ENCODE measurements around the gene OLFML1.
"Not testable (repeated sequence)": the region's sequence is repeated elsewhere in the genome, so short reads cannot be mapped to it uniquely, and the experiment has no call there.

OLFML1 gene

DNA sequence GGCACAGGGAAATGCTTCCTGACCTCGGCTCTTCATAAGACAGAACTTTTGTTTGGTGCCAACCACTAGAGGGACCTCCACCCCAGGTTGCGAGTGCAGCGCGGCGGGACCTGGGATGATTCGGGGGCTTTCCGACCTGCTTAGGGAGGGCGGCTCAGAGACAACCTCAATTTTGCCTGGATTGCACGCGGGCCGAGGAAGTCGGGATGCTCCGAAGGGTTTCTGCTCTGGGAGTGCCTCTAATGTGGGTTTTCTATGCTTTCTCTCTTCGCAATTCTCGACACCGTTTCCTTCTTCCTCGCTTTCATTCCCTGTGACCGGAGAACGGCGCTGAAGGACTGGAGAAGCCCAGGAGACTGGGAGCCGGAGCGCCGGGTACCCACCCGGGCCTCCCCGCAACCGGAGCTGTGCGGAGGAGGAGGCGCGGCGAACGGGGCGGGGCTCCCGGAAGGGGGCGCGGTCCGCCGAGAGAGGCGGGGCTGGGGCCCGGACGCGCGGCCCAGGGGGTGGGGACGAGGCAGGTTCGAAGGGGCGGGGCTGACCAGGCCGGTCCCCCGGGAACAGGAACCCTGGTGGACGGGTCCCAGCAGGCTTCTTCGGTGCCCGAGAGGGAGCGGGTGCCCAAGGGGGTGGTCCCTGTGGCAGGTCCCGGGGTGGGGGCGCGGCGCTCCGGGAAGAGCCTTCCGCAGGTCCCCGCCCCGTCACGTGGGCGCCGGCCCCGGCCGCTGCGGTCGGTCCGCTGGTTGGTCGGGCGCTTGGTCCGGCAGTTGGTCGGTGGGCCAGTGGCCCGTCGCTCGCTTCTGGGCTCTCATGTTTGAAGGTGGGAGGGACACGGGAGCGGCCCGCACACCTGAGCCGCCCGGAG, 28.2 kb downstream of the OLFML1 start, which contains the start of gene PPFIBP2:
PPFIBP2 (plus strand) TSS at position 766 of the 865 bp plus-strand sequence. CDS start 35,477 bp downstream, outside the sequence.
- peak in 1 of 2 donors; percentile 82 for DNase-seq

DNA sequence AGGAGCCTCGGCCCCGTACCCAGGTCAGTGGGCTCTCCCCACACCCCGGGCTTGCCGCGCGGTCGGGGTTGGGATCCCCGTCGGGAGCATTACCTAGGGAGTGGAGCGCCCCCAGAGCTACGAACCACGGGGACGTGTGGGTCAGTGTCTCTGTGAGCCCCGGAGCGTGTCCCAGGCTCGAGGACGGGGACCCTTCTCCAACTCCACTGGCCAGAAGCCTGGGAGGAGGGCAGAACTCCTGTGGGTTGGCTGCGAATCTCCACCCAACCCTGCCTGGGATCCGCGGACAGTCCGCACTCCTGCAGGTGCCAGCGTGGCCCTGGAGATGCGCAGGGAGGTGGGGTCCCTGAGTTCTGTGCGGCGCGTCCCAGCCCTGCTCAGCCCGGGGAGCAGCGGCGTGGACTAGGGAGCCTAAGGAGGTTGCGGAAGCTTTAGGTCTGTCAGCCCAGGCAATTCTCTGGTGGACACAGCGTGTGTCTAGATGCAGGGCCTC, 28.8 kb downstream of the OLFML1 start:
- DNase-seq: no peak

DNA sequence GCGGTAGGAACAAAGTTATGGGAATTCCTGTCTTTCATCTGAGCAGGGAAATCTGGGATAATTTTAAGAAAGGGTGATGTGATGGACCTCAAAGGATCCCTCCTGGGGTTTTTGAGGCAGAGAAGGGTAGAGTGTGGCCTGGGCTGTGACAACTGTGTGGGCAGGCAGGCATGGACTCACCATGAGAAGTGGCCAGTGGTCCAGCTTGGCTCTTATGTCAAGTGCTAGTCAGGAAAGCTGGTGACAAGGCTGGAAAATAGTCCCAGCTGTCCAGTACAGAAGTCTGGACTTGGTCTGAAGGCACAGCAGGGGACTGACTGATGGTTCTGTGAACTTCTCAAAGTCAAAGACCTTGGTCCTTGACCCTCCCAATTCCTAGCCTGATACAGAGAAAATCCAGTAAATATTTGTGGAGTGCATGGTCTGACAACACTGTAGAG, 30.2 kb downstream of the OLFML1 start:
- DNase-seq: no peak

DNA sequence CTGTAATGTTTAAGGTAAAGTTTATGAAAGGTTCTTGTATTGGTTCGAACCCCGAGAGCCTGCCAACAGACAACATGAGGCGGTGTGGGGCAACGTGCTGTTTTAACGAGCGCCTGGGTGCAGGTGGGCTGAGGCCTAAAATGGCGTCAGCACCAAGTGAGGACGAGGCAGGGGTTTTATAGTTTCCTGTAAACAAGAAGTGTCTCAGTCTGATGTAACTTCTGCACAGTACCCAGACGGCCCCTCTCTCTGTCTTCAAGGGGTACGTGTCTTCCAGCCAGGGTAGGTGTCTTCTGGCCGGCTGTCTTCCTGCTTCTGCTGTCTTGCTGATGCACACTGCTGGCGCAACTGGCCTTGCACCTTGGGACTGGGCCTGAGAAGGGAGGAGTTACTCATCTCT, 31.2 kb downstream of the OLFML1 start:
- no peak for DNase-seq

DNA sequence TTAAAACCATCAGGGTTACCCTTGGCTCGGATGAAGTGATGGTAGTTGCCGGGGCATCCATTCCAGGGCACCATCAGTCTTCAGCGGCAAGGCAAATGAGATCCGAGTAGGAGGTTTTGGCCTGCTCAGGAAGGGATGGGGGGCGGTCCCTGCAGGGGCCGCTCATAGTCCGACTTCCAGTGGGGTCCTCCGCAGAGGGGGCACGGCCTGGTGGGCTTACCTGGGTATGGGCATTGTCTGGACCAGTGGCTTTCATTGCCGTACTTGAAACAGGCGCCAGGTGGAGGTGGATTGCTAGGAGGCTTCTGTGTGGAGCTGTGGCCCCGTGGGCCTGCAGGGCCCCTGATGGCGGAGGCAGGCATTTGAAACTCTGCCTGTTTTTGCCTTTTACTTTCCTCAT, 32.4 kb downstream of the OLFML1 start:
- not testable (repeated sequence) for DNase-seq

- no peak for DNase-seq
These were observed 33.7 kb downstream of the OLFML1 start for GRCh38 chr11:7518811-7519562.

DNA sequence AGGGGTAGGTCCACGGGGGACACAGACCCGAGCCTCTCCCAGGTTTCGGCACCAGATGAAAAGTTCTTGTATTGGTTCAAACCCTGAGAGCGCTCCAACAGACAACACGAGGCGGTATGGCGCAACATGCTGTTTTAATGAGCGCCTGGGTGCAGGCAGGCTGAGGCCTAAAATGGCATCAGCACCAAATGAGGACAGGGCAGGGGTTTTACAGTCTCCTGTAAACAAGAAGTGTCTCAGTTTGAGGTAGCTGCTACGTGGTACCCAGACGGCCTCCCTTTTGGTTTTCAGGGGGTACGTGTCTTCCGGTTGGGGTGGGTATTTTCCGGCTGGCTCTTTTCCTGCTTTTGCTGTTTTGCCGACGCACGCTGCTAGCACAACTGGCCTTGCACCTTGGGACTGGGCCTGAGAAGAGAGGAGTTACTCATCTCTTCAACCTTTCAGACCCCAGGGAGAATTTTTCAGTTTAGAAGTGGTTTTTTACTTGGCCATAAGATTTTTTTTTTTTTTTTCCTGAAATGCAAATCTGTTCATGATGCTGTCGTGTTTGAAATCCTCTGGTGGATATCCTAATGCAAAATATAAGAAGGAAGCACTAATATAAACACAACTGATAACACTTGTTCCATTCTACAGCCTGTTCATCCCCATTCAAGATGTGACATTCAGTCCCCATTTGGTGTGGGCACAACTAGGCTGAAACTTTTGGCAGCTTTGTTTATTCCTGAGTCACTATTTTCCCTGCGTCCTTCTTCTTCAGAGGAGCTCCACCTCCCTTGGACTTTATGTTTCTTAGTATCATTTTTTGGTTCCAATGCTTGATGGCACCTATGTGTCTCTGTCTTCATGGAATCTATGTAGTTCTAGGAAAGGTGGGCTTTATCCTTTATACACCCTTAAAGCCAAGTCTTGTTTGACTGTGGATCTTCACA, 35.0 kb downstream of the OLFML1 start:
- no peak for DNase-seq

- no peak for DNase-seq
These were observed 35.7 kb downstream of the OLFML1 start for GRCh38 chr11:7520981-7521487.

- no peak for DNase-seq
These were observed 36.8 kb downstream of the OLFML1 start for GRCh38 chr11:7522121-7522520.

DNA sequence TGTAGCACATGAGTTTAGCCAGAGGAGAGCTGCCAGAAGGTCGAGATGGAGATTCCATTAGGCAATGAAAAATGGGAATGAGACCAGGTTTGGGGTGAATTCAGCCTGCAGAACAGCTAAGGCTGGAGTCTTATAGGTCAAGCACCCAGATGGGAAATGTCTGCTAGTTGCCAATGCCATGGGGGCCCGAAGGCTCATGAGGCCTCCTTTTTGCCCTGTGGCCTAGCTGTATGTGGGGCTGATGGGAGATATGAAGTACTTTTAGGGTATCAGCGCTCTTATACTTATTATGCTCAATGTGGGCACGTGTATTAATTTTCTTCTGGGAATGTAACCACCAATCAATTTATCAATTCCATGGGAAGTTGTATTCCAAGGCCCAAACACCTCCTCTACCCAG, 37.2 kb downstream of the OLFML1 start:
- no peak for DNase-seq

- DNase-seq: no peak
These were observed 38.3 kb downstream of the OLFML1 start for GRCh38 chr11:7523416-7524210.

DNA sequence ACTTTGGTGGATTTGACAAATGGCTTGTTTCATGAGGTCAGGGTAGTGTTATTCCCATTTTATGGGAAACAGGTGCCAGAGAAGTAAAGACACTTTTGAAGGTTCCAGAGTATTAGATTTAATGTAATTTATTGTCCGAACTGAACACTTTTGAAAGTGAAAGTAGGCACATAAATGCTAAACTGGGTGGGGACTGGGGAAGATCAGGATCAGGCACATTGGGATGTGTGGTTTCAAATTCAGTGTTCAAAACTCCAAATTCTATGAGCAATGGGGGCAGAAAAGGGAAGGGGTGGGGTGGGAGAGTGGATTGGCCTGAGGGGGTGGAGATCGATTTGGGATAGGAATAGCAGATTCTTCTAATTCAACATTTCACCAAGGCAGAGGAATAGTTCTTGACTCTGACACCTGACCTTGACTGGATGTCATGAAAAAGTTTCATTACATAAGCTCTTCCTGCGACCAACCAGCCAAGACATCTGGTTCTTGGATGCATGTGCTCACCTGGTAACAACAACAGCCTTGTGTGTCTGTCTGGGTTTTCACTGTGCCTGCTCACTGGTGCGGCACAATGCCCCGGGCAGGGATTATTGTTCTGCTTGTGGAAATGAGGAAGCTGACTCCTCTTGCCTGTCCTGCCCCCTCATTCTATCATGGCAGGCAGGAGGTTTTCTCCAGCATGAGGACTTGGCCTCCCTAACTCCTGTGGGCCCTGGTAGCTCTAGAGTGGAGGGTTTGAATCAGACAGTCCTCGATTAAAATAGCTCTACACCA, 39.3 kb downstream of the OLFML1 start:
- DNase-seq: no peak

GRCh38 chr11:7525424-7525823, 40.1 kb downstream of the OLFML1 start:
- DNase-seq: no peak

DNA sequence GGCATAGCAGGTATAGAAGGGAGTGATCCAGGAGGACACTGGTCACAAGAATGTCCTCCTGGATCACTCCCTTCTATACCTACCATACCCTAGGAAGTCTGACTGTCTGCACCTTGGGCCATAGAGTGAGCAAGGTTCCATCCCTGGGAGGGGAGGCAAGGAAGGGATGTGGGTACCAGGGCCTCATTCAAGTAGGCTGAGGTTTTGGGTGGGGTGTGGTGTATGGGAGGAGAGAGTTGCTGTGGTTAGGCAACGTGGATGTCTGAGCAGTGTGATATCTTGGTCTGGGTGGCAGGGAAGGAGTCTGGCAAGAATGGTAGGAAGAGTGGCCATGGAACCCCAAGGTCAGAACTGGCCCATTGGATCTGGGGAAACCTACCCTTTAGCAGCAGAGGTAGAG, 41.7 kb downstream of the OLFML1 start:
- no peak for DNase-seq

- DNase-seq: no peak
These were observed 43.3 kb downstream of the OLFML1 start for GRCh38 chr11:7528514-7529049.

DNA sequence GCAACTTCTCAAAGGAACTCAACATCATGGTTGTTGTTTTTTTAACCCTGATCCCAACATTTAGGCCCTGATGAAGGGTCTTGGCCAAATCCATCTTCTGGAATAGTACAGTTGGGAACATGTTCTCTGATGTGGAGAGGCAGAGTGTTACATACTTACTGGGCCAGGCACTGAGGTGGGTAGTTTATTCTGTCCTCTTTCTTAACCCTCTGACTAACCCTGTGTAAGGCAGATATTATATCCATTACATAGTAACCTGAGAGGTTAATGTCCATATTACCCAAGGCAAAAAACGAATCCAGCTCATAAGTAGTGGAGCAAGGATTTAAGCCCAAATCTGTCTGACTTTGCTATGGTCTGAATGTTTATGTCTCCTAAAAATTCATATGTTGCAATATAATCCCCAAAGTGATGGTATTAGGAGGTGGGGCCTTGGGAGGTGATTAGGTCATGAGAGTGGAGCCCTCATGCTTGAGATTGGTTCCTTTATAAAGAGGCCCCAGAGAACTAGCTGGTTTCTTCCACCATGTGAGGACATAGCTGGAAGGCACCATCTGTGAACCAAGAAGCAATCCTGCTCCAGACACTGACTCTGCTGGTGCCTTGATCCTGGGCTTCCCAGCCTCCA, 44.8 kb downstream of the OLFML1 start:
- DNase-seq: no peak

GRCh38 chr11:7531011-7531410, 45.7 kb downstream of the OLFML1 start:
- DNase-seq: no peak

GRCh38 chr11:7532405-7533145, 47.3 kb downstream of the OLFML1 start:
- DNase-seq: no peak
